Liver (tissue), 9 donors: ENCODE measurements around the gene HSPA2. TPM values are rescaled to one million over a fixed set of nuclear protein-coding genes. Genes with fewer than 3 reads are reported as not detected.

Experiments
- DNase-seq: peaks from one replicate; pipeline ENCODE4 v3.0.0-alpha.2; 2017; ENCODE audit warnings: low spot score
- H3K27ac ChIP-seq, 2 donors: one replicate each; pipeline ENCODE4 v1.7.0; 2013; ENCODE audit warnings: inconsistent platforms in 2 of 2, low read length in 2 of 2, control low read depth in 1 of 2, low read depth in 1 of 2, mild to moderate bottlenecking in 1 of 2
- H3K27me3 ChIP-seq, 4 donors: one replicate each; pipeline versions ENCODE4 v1.6.1 to v1.7.0; 2013; ENCODE audit warnings: low read length in 3 of 4, inconsistent platforms in 1 of 4, mild to moderate bottlenecking in 1 of 4, moderate library complexity in 1 of 4; ENCODE audit not compliant: control insufficient read depth in 4 of 4, insufficient read depth in 4 of 4
- H3K36me3 ChIP-seq, 4 donors: one replicate each; pipeline versions ENCODE4 v1.6.1 to v1.7.0; 2013; ENCODE audit warnings: low read length in 3 of 4, mild to moderate bottlenecking in 3 of 4, low read depth in 1 of 4, moderate library complexity in 1 of 4; ENCODE audit not compliant: control insufficient read depth in 4 of 4, insufficient read depth in 3 of 4
- H3K4me1 ChIP-seq, 4 donors: one replicate each; pipeline versions ENCODE4 v1.6.1 to v1.7.0; 2013; ENCODE audit warnings: low read length in 3 of 4, mild to moderate bottlenecking in 3 of 4, moderate library complexity in 1 of 4; ENCODE audit not compliant: control insufficient read depth in 4 of 4, insufficient read depth in 4 of 4
- H3K4me3 ChIP-seq, 3 donors: one replicate each; pipeline versions ENCODE4 v1.6.1 to v1.7.0; 2013; ENCODE audit warnings: low read length in 3 of 3, control low read depth in 1 of 3, low read depth in 1 of 3, mild to moderate bottlenecking in 1 of 3
- H3K9ac ChIP-seq, 2 donors: one replicate each; pipeline ENCODE4 v1.7.0; 2013; ENCODE audit warnings: low read length in 2 of 2, mild to moderate bottlenecking in 2 of 2, moderate library complexity in 2 of 2, control low read depth in 1 of 2, low read depth in 1 of 2
- H3K9me3 ChIP-seq, 4 donors: one replicate each; pipeline versions ENCODE4 v1.6.1 to v1.7.0; 2013; ENCODE audit warnings: low read length in 3 of 4; ENCODE audit not compliant: control insufficient read depth in 4 of 4
- EGR1 ChIP-seq, 2 donors: IDR thresholded peaks; 2 replicates each; pipeline ENCODE4 v1.6.1; 2016 to 2018; ENCODE audit warnings: antibody characterized with exemption in 2 of 2, low read depth in 2 of 2
- FOXA2 ChIP-seq: IDR thresholded peaks from 2 replicates; pipeline ENCODE4 v1.6.1; 2016; ENCODE audit warnings: antibody characterized with exemption
- GABPA ChIP-seq, 2 donors: IDR thresholded peaks in 1 of 2; conservative IDR thresholded peaks in 1 of 2; 2 replicates each; pipeline ENCODE4 v1.6.1; 2016; ENCODE audit warnings: antibody characterized with exemption in 2 of 2, mild to moderate bottlenecking in 1 of 2, moderate library complexity in 1 of 2
- HNF4G ChIP-seq: IDR thresholded peaks from 2 replicates; pipeline ENCODE4 v1.6.1; 2016; ENCODE audit warnings: antibody characterized with exemption
- JUND ChIP-seq, 2 donors: IDR thresholded peaks; 2 replicates each; pipeline ENCODE4 v1.6.1; 2016; ENCODE audit warnings: antibody characterized with exemption in 2 of 2
- NR2F2 ChIP-seq: IDR thresholded peaks from 2 replicates; pipeline ENCODE4 v1.6.1; 2016; ENCODE audit warnings: antibody characterized with exemption
- RXRA ChIP-seq, 2 donors: IDR thresholded peaks; 2 replicates each; pipeline ENCODE4 v1.6.1; 2017 to 2018; ENCODE audit warnings: antibody characterized with exemption in 2 of 2, mild to moderate bottlenecking in 1 of 2
- SP1 ChIP-seq: IDR thresholded peaks from 2 replicates; pipeline ENCODE4 v1.6.1; 2018; ENCODE audit warnings: antibody characterized with exemption, mild to moderate bottlenecking
- TAF1 ChIP-seq: conservative IDR thresholded peaks from 2 replicates; pipeline ENCODE4 v1.6.1; 2016; ENCODE audit warnings: antibody characterized with exemption, mild to moderate bottlenecking
- WGBS: extraction: QIAGEN DNeasy Blood & Tissue Kit; methylation state at CpG from one replicate; pipeline ENCODE4 v1.1.7; 2013; 5-methylcytosine and 5-hydroxymethylcytosine counted together
- polyA plus RNA-seq, 2 donors: library from polyadenylated mRNA; stranded (reverse) in 1 of 2; unstranded in 1 of 2; fragments of 200-250 nt in 1 of 2; fragments of >200 nt in 1 of 2; fragmentation: Nextera tagmentation in 1 of 2; extraction: Ambion mirVana in 1 of 2; gene quantifications; one replicate each; pipeline versions ENCODE4 v1.2.1 to v1.2.3, GENCODE V29; 2013 to 2015
- total RNA-seq, 2 donors: library from RNA; depleted of rRNA; stranded (reverse); fragments of >200 nt; gene quantifications; one replicate each; pipeline ENCODE4 v1.2.3, GENCODE V29; 2014
- TF ChIP-seq, protein P1 (sequence below): IDR thresholded peaks from 2 replicates; pipeline ENCODE4 v1.6.1; 2016; ENCODE audit warnings: antibody characterized with exemption
- TF ChIP-seq, protein P2 (sequence below): IDR thresholded peaks from 2 replicates; pipeline ENCODE4 v1.6.1; 2016; ENCODE audit warnings: antibody characterized with exemption, mild to moderate bottlenecking
- TF ChIP-seq, protein P3 (sequence below): IDR thresholded peaks from 2 replicates; pipeline ENCODE4 v1.6.1; 2016; ENCODE audit warnings: antibody characterized with exemption
- TF ChIP-seq, protein P4 (sequence below): IDR thresholded peaks from 2 replicates; pipeline ENCODE4 v1.6.1; 2016; ENCODE audit warnings: antibody characterized with exemption
- TF ChIP-seq, protein P5 (sequence below): fragments of 150-350 bp; IDR thresholded peaks from 2 replicates; pipeline ENCODE4 v1.5.1; 2017; ENCODE audit warnings: improper control_type of control experiment, low read depth, low read length; ENCODE audit not compliant: missing input control
- donor health status: healthy.
- donor health status: healthy.
- donor health status: healthy.
- donor health status: healthy.
- donor health status: healthy.

HSPA2 gene
- total and polyA plus RNA-seq, 4 donors: 1.2 to 5.6 (median 4.1) TPM

DNA sequence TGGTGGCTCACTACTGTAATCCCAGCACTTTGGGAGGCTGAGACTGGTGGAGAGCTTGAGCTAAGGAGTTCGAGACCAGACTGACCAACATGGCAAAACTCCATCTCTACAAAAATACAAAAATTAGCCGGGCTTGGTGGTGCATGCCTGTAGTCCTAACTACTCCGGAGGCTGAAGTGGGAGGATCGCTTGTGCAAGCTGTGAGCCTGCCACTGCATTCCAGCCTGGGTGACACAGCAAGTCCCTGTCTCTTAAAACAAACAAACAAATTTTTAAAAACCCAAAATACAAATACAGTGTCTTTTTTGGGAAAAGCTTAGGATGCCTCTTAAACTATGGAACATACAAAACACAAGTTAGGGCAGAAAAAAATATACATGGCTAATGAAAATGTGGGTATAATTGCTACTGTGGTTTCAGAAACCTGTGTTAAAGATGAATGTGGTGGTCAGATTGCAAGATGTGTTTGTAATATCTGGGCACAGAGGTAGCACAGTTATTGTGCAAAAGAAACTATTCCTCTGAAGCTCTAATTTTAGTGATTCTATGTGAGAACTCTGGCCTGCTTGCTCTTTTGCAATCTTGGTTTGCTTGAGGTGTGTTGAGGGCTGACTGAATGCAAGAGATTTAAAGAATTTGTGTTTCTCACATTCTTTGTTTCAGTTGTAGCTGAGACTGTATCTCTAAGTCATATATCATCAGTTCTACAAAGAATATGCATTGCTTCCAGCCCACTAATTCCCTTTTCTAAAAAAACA is 3.9 kb upstream of the HSPA2 start:
- no peak for DNase-seq
- Histone ChIP-seq H3K4me3 (no peak overlapping the region), H3K27me3 (no peaks in the 10 kb centered on the region), H3K9me3 (peaks cover 0 to 9% (median 3%) of the 10 kb centered on the region in 4 donors), H3K4me1 (peaks cover 0 to 4% (median 2%) of the 10 kb centered on the region in 4 donors), H3K36me3 (no peaks in the 10 kb centered on the region), H3K27ac (no peak overlapping the region), H3K9ac (no peak overlapping the region)
- no peak for TF ChIP-seq GABPA (IDR thresholded peaks at IDR 0.05 in 1 of 2, conservative IDR thresholded peaks at IDR 0.05 in 1 of 2)
- TF ChIP-seq, protein P1, sequence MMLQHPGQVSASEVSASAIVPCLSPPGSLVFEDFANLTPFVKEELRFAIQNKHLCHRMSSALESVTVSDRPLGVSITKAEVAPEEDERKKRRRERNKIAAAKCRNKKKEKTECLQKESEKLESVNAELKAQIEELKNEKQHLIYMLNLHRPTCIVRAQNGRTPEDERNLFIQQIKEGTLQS: no peak
- TF ChIP-seq JUND (IDR thresholded peaks at IDR 0.05): no peak
- no peak for TF ChIP-seq HNF4G
- TF ChIP-seq SP1: no peak
- TF ChIP-seq, protein P2, sequence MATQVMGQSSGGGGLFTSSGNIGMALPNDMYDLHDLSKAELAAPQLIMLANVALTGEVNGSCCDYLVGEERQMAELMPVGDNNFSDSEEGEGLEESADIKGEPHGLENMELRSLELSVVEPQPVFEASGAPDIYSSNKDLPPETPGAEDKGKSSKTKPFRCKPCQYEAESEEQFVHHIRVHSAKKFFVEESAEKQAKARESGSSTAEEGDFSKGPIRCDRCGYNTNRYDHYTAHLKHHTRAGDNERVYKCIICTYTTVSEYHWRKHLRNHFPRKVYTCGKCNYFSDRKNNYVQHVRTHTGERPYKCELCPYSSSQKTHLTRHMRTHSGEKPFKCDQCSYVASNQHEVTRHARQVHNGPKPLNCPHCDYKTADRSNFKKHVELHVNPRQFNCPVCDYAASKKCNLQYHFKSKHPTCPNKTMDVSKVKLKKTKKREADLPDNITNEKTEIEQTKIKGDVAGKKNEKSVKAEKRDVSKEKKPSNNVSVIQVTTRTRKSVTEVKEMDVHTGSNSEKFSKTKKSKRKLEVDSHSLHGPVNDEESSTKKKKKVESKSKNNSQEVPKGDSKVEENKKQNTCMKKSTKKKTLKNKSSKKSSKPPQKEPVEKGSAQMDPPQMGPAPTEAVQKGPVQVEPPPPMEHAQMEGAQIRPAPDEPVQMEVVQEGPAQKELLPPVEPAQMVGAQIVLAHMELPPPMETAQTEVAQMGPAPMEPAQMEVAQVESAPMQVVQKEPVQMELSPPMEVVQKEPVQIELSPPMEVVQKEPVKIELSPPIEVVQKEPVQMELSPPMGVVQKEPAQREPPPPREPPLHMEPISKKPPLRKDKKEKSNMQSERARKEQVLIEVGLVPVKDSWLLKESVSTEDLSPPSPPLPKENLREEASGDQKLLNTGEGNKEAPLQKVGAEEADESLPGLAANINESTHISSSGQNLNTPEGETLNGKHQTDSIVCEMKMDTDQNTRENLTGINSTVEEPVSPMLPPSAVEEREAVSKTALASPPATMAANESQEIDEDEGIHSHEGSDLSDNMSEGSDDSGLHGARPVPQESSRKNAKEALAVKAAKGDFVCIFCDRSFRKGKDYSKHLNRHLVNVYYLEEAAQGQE: no peak
- no peak for TF ChIP-seq FOXA2
- no peak for TF ChIP-seq TAF1
- TF ChIP-seq, protein P3, sequence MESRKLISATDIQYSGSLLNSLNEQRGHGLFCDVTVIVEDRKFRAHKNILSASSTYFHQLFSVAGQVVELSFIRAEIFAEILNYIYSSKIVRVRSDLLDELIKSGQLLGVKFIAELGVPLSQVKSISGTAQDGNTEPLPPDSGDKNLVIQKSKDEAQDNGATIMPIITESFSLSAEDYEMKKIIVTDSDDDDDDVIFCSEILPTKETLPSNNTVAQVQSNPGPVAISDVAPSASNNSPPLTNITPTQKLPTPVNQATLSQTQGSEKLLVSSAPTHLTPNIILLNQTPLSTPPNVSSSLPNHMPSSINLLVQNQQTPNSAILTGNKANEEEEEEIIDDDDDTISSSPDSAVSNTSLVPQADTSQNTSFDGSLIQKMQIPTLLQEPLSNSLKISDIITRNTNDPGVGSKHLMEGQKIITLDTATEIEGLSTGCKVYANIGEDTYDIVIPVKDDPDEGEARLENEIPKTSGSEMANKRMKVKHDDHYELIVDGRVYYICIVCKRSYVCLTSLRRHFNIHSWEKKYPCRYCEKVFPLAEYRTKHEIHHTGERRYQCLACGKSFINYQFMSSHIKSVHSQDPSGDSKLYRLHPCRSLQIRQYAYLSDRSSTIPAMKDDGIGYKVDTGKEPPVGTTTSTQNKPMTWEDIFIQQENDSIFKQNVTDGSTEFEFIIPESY: no peak
- 93% methylated on average over 4 of the region's 4 CpGs for WGBS

DNA sequence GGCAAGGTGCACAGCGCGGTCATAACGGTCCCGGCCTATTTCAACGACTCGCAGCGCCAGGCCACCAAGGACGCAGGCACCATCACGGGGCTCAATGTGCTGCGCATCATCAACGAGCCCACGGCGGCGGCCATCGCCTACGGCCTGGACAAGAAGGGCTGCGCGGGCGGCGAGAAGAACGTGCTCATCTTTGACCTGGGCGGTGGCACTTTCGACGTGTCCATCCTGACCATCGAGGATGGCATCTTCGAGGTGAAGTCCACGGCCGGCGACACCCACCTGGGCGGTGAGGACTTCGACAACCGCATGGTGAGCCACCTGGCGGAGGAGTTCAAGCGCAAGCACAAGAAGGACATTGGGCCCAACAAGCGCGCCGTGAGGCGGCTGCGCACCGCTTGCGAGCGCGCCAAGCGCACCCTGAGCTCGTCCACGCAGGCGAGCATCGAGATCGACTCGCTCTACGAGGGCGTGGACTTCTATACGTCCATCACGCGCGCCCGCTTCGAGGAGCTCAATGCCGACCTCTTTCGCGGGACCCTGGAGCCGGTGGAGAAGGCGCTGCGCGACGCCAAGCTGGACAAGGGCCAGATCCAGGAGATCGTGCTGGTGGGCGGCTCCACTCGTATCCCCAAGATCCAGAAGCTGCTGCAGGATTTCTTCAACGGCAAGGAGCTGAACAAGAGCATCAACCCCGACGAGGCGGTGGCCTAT is 875 bp downstream of the HSPA2 start:
- Histone ChIP-seq H3K27me3 (peaks cover 0 to 4% (median 0%) of the 10 kb centered on the region in 4 donors), H3K4me1 (peaks cover 0 to 12% (median 2%) of the 10 kb centered on the region in 4 donors), H3K4me3 (peak overlapping the region in 2 of 3 donors; percentile 3 to 12), H3K9ac (no peak overlapping the region), H3K27ac (no peak overlapping the region), H3K9me3 (peaks cover 0 to 11% (median 3%) of the 10 kb centered on the region in 4 donors), H3K36me3 (no peaks in the 10 kb centered on the region)
- DNase-seq: peak; percentile 36
- TF ChIP-seq HNF4G (no peak), EGR1 (IDR thresholded peaks at IDR 0.05; ENCODE audit: low read depth in 2 of 2) (no peak), TAF1 (no peak), GABPA (IDR thresholded peaks at IDR 0.05 in 1 of 2, conservative IDR thresholded peaks at IDR 0.05 in 1 of 2) (no peak), NR2F2 (no peak), RXRA (IDR thresholded peaks at IDR 0.05) (no peak)
- TF ChIP-seq, protein P4, sequence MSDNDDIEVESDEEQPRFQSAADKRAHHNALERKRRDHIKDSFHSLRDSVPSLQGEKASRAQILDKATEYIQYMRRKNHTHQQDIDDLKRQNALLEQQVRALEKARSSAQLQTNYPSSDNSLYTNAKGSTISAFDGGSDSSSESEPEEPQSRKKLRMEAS: no peak
- TF ChIP-seq, protein P5, sequence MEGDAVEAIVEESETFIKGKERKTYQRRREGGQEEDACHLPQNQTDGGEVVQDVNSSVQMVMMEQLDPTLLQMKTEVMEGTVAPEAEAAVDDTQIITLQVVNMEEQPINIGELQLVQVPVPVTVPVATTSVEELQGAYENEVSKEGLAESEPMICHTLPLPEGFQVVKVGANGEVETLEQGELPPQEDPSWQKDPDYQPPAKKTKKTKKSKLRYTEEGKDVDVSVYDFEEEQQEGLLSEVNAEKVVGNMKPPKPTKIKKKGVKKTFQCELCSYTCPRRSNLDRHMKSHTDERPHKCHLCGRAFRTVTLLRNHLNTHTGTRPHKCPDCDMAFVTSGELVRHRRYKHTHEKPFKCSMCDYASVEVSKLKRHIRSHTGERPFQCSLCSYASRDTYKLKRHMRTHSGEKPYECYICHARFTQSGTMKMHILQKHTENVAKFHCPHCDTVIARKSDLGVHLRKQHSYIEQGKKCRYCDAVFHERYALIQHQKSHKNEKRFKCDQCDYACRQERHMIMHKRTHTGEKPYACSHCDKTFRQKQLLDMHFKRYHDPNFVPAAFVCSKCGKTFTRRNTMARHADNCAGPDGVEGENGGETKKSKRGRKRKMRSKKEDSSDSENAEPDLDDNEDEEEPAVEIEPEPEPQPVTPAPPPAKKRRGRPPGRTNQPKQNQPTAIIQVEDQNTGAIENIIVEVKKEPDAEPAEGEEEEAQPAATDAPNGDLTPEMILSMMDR: no peak
- 28% methylated on average over 73 of the region's 73 CpGs for WGBS
